Raji (cell line): ENCODE measurements around the gene BLID.

Source experiments
- POLR2A ChIP-seq: IDR thresholded peaks from 2 replicates; pipeline ENCODE4 v1.6.1; 2011; ENCODE audit warnings: low read depth, low read length, control low read depth; ENCODE audit not compliant: insufficient read depth

The BLID gene, protein sequence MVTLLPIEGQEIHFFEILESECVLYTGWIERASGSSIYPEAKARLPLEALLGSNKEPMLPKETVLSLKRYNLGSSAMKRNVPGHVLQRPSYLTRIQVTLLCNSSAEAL

GRCh38 chr11:122115524-122116379 is at the start of gene BLID:
Gene BLID (minus strand): TSS chr11:122116215. CDS start chr11:122115922, 293 bp downstream.
- no peak for TF ChIP-seq POLR2A

DNA sequence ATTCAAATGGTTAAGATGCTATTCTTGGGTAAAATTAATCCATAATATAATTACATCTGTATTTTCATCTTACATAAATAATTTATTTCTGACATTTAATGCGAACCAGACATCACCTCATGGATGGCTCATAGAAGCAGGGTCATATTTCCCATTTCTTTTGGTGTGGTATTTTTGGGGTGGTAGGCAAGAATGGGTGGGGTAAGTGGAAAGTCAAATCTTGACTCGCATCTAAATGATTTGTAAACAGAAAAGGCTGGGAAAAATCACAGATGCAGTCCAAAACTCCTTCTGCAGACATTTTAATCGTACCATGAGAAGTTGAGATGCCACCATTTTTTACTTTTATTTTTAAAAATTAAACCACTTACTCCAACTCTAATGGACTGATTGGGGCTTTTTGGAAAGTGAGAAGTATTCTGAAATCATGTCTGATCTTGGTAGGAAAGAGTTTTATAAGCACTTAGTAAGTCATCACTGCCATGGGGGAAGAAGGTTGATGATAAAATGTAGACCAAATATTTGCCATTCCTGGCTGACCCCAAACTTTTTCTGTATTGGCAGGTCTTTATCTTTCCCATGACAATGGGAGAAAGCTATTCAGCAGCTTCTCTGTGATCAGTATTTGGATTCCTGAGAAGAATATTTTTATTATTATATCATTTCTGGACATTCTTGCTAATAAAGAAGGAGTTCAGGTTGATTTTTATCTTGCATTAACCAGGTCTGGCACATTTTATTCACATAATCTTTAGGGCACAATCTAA is 47.2 kb upstream of the BLID start:
- no peak for TF ChIP-seq POLR2A

DNA sequence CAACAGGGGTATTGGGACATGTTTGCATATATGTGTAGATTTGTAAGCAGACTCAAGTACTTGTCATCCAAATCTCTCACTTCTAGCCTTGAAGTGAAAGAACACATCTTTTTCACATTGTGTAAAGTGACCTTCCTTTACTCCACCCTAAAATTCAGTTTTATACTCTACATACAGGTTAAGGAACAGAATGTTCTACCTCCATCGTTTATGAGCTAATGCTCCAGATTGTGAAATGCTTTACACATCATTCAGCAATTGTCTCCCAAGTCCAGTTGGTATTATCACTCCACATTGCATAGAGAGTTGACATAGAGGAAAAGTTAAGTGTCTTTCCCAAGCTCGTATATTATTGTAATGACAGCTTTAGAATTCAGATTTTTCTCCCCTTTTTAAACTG is 46.1 kb upstream of the BLID start:
- no peak for TF ChIP-seq POLR2A

- TF ChIP-seq POLR2A: no peak
Observed at GRCh38 chr11:122160841-122161590, 45.0 kb upstream of the BLID start.

DNA sequence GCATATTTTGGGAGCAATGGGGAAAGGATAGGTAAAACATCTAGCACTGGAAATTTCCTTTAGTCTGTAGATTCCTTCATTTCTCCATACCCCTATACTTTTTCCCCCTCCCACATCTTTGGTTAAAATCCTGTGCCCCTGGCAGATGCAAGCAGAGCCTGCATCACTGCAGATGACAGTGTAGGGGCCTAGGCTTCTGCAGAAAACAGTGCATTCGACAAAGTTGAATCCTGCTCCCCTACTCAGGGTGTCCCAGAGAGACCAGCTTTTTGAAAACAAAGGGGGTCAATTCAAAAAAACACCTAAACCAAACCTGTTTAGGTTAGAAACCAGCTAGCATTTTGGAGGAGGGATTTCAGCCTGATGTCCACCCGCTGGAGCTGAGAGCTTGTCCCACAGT is 43.8 kb upstream of the BLID start:
- no peak for TF ChIP-seq POLR2A

DNA sequence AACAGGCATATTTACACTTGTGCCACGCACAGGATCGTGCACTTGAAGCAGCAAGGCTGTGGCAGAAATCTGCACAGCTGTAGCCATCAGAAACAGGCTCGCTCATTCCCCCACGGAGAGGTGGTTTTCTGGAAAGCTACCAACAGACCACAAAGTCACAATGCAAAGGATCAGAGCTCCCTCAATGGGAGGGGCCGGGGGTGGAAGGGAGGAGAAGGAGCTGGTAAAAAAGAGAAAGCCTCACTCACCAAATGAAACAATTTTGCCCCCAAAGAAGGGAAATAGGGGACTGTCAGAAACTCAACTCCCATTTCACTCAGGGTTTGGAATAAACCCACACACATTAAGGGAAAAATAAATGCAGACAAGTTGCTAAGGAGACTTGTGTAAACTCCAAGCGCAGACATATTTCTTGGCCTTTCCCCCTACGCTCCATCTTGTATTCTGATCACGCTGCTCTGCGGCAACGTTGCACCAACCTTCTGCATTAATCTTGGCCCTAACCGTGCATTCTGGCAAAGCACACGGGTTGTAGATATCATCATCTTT is 43.2 kb upstream of the BLID start:
- no peak for TF ChIP-seq POLR2A

DNA sequence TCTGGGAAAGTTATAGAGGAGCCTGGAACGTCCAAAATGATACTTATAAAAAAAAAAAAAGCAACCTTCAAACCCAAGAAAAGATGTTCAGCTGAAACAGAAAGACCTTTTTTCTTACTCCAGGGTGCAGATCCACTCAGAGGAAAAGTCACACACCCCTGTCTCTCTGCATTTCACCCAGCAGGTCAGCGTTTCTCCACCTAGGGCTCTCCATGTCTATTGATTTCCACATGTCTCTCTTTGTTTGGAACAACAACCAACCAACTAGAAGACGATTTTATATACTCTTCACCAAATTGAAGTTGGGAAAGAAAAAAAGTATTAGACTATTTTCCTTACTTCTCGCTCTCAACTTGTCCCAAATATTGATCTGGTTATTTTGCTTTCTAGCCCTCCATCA is 42.2 kb upstream of the BLID start:
- no peak for TF ChIP-seq POLR2A

GRCh38 chr11:122157653-122158161 is 41.7 kb upstream of the BLID start:
- no peak for TF ChIP-seq POLR2A

- TF ChIP-seq POLR2A: no peak
Observed at GRCh38 chr11:122156940-122157382, 40.9 kb upstream of the BLID start.

- TF ChIP-seq POLR2A: no peak
Observed at GRCh38 chr11:122155765-122156527, 39.9 kb upstream of the BLID start.

DNA sequence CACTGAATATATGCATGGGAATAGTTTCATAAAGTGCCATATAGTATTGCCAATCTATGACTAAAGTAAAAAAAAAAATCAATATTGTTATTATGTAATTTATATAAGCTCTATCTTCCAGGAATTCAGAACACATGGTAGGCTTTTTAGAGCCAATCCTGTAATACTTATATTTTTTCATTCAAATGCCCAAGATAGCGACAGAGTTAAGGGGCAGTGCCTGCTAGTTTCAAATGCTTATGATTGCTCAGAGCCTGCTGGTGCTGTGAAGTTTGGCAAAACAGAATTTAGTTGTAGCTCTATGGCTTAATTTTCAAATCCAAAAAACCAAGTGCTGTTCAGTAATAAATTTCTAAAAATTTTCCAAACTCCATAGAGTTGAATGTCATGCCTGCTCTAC is 39.0 kb upstream of the BLID start:
- no peak for TF ChIP-seq POLR2A

GRCh38 chr11:122154227-122154626 is 38.2 kb upstream of the BLID start:
- TF ChIP-seq POLR2A: no peak

GRCh38 chr11:122153746-122154145 is 37.7 kb upstream of the BLID start:
- no peak for TF ChIP-seq POLR2A
